Measurements from ENCODE around the gene GPRC5C.
A peak's percentile ranks its signal among the peaks of the same experiment; 100 is the strongest.

GPRC5C gene

GRCh38 chr17:74447628-74448159 is 15.8 kb downstream of the GPRC5C start:
- Mint-ChIP-seq H3K4me1 (ENCODE audit: low read depth) (peaks cover 48% of the 10 kb centered on the region), H3K27me3 (peaks cover 54% of the 10 kb centered on the region), H3K27ac (peak overlapping the region; percentile 50), H3K36me3 (ENCODE audit: low read depth) (no peaks in the 10 kb centered on the region), H3K9me3 (no peaks in the 10 kb centered on the region), H3K4me3 (no peak overlapping the region)
- intact Hi-C loops (cut with micrococcal nuclease), result no loop called here

DNA sequence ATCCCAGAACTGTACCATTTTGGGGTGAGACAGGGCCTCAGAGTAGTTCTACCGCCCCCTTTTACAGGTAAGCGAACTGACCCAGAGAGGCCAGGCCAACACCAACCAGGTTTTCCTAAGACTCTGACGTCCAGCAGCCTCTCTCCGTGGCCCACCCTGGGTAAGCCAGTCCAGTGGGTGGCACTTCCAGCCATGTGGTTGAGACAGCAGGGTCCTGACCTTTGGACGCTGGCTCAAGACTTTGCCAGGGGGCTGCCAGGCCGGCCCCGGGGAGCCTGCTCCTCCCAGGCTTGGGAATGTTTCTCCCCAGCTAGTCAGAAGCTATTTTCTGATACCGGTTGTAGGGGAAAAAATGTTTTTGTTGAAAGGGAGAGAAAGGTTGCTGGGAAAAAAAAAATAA is 16.9 kb downstream of the GPRC5C start:
- Mint-ChIP-seq H3K9me3 (no peaks in the 10 kb centered on the region), H3K36me3 (ENCODE audit: low read depth) (no peaks in the 10 kb centered on the region), H3K4me3 (no peak overlapping the region), H3K27ac (no peak overlapping the region), H3K4me1 (ENCODE audit: low read depth) (peaks cover 43% of the 10 kb centered on the region), H3K27me3 (peaks cover 60% of the 10 kb centered on the region)
- intact Hi-C loops (cut with micrococcal nuclease), result no loop called here

GRCh38 chr17:74449306-74449705 is 17.4 kb downstream of the GPRC5C start:
- no peak overlapping the region for H3K4me3 Mint-ChIP-seq
- H3K9me3 Mint-ChIP-seq, result no peaks in the 10 kb centered on the region
- peaks cover 54% of the 10 kb centered on the region for H3K27me3 Mint-ChIP-seq
- no peaks in the 10 kb centered on the region for H3K36me3 Mint-ChIP-seq (ENCODE audit: low read depth)
- intact Hi-C loops (cut with micrococcal nuclease), result no loop called here
- H3K27ac Mint-ChIP-seq, result peak overlapping the region; percentile 15
- H3K4me1 Mint-ChIP-seq (ENCODE audit: low read depth), result peaks cover 39% of the 10 kb centered on the region

DNA sequence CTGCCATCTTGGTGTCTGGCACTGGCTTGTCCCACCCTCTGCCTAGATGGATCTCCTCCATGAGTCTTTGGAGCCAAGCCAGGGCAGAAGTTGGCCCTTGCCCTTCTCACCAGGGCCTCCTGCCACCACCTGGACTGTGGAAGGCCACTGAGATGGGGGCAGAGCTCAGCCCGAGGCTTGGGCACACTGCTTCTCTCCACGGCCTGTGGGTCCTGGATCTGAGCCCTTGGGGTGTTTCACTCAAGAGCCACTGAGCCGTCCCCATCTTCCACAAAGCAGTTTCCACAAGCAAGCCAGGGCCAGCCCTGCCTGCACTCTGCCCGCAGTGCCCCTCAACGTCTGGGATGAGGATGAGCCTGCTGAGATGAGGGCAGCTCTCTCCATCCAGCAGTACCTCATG is 17.9 kb downstream of the GPRC5C start:
- Mint-ChIP-seq H3K27me3 (peaks cover 51% of the 10 kb centered on the region), H3K9me3 (no peaks in the 10 kb centered on the region), H3K27ac (peak overlapping the region; percentile 15), H3K4me3 (no peak overlapping the region), H3K4me1 (ENCODE audit: low read depth) (peaks cover 39% of the 10 kb centered on the region), H3K36me3 (ENCODE audit: low read depth) (no peaks in the 10 kb centered on the region)
- intact Hi-C loops (cut with micrococcal nuclease), result no loop called here

DNA sequence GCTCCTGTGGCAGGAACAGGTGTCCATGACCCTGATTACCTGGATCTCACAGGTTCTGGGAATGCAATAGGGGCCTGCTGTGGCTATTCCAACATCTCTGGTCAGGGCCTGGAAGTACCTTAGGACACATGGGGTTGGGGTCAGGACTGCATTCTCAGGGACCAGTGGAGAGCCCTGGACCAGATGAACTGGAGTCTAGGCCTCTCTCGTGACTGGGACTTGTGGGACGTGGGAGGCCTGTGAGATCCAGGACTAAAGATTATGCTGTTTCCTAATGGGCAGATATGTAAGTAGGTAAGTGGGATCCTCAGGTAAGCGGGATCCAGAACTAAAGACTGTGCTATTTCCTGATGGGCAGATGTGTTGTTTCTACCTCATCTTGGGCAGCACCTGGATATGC is 18.3 kb downstream of the GPRC5C start:
- Mint-ChIP-seq H3K4me1 (ENCODE audit: low read depth) (peaks cover 39% of the 10 kb centered on the region), H3K27ac (peak overlapping the region; percentile 15), H3K4me3 (no peak overlapping the region), H3K36me3 (ENCODE audit: low read depth) (no peaks in the 10 kb centered on the region), H3K9me3 (no peaks in the 10 kb centered on the region), H3K27me3 (peaks cover 49% of the 10 kb centered on the region)
- intact Hi-C loops (cut with micrococcal nuclease), result no loop called here

DNA sequence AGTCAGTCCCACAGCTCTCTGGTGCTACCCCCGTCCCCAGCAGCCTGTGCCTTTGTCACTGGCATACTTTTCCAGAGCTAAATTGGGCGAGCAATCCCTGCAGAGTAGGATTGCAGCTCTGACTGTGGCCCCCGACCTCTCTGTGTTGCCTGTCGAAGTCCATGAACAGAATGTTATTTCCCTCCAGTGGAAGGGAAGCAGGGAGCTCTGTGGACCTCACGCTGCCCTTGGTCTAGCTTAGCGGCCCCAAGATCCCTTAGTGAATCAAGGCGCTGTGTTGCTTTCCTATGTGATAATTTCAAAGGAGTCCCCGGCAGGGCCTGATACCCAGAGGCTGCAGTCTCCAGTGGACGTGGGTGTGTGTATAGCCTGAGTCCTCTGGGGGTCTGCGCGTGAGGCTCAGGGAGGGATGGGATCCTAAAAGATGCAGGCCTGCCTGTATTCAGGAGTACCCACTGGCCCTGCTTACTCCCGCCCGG is 19.1 kb downstream of the GPRC5C start:
- peaks cover 42% of the 10 kb centered on the region for H3K27me3 Mint-ChIP-seq
- H3K9me3 Mint-ChIP-seq, result no peaks in the 10 kb centered on the region
- H3K4me1 Mint-ChIP-seq (ENCODE audit: low read depth), result peaks cover 34% of the 10 kb centered on the region
- intact Hi-C loops (cut with micrococcal nuclease), result no loop called here
- H3K36me3 Mint-ChIP-seq (ENCODE audit: low read depth), result no peaks in the 10 kb centered on the region
- no peak overlapping the region for H3K27ac Mint-ChIP-seq
- H3K4me3 Mint-ChIP-seq, result no peak overlapping the region

DNA sequence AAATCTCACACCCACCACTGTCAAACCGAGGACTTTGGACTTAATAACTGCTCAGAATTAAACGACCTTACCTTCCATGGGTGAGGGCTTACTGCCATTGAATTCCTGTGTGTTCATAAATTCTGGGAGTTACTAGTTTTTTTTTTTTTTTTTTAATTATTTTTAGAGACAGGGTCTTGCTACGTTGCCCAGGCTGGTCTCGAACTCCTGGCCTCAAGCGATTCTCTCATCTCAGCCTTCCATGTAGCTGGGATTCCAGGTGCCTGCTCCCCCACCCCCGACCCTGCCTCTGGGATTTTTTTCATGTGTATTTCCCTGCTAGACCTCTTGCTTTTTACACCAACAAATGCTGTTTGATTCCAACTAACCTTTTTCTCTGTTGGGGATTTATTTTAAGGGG is 19.7 kb downstream of the GPRC5C start:
- Mint-ChIP-seq H3K27me3 (peaks cover 36% of the 10 kb centered on the region), H3K4me1 (ENCODE audit: low read depth) (peaks cover 28% of the 10 kb centered on the region), H3K4me3 (no peak overlapping the region), H3K27ac (no peak overlapping the region), H3K36me3 (ENCODE audit: low read depth) (no peaks in the 10 kb centered on the region), H3K9me3 (no peaks in the 10 kb centered on the region)
- intact Hi-C loops (cut with micrococcal nuclease), result no loop called here

- Mint-ChIP-seq H3K27ac (peak overlapping the region; percentile 54), H3K27me3 (peaks cover 30% of the 10 kb centered on the region), H3K36me3 (ENCODE audit: low read depth) (no peaks in the 10 kb centered on the region), H3K4me3 (no peak overlapping the region), H3K9me3 (no peaks in the 10 kb centered on the region), H3K4me1 (ENCODE audit: low read depth) (peaks cover 27% of the 10 kb centered on the region)
- intact Hi-C loops (cut with micrococcal nuclease), result no loop called here
These were observed 20.3 kb downstream of the GPRC5C start for GRCh38 chr17:74452033-74452840.

GRCh38 chr17:74452841-74453661 is 21.2 kb downstream of the GPRC5C start:
- peak overlapping the region; percentile 54 for H3K27ac Mint-ChIP-seq
- intact Hi-C loops (cut with micrococcal nuclease), result no loop called here
- no peaks in the 10 kb centered on the region for H3K36me3 Mint-ChIP-seq (ENCODE audit: low read depth)

GRCh38 chr17:74453665-74454196 is 21.8 kb downstream of the GPRC5C start:
- H3K4me3 Mint-ChIP-seq, result peak overlapping the region; percentile 60

More at GRCh38 chr17:74452841-74453661, 21.2 kb downstream of the GPRC5C start:
- no peaks in the 10 kb centered on the region for H3K9me3 Mint-ChIP-seq
- H3K4me3 Mint-ChIP-seq, result peak overlapping the region; percentile 60
- peaks cover 26% of the 10 kb centered on the region for H3K27me3 Mint-ChIP-seq
- peaks cover 30% of the 10 kb centered on the region for H3K4me1 Mint-ChIP-seq (ENCODE audit: low read depth)

DNA sequence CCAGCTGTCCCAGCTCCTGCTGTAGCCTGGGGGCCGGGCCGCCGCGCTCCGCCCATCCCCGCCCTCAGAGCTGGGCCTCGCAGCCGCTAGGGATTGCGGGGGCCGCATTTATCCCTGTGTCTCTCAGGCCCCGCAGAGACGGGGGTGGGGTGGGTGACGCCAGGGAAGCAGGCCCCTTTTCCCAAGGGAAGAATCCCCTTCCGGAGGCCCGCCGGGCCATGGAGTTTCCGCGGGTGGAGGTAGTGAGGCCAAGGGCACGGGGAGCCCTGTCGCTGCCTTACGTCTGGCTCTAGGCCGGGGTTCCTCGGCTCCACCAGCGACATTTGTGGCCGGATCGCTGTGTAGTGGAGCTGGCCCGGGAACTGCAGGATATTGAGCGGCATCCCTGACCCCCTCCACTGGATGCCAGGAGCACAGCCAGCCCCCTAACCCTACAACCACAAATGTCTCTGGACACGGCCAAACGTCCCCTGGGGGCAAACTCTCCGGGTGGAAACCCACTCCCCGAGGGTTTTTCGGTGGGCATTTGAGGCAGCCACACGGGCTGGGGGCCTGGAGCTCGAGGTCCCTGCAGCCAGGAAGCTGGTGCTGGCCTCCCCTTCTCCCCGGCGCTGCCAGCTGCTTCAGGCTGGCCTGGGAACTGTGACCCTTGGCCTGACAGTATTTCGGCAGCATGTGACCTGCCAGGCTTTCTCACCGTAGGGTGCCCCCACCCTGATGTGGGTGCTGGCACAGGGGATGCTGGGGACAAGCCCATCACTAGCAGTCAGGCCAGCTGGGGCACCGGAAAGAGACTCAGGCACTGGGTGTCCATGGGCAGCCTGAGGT is 22.5 kb downstream of the GPRC5C start:
- no peaks in the 10 kb centered on the region for H3K9me3 Mint-ChIP-seq
- H3K4me1 Mint-ChIP-seq (ENCODE audit: low read depth), result peaks cover 40% of the 10 kb centered on the region
- peak overlapping the region; percentile 55 for H3K27ac Mint-ChIP-seq
- H3K4me3 Mint-ChIP-seq, result peak overlapping the region; percentile 44
- no peaks in the 10 kb centered on the region for H3K36me3 Mint-ChIP-seq (ENCODE audit: low read depth)
- peaks cover 27% of the 10 kb centered on the region for H3K27me3 Mint-ChIP-seq
- intact Hi-C loops (cut with micrococcal nuclease), result loop anchor here (2.0 to 5.0 kb wide), 2 partner anchors 38 to 78 kb away; no protein-coding TSS in a partner anchor

More at GRCh38 chr17:74453665-74454196, 21.8 kb downstream of the GPRC5C start:
- Mint-ChIP-seq H3K36me3 (ENCODE audit: low read depth) (no peaks in the 10 kb centered on the region), H3K27me3 (peaks cover 27% of the 10 kb centered on the region), H3K27ac (peak overlapping the region; percentile 54), H3K9me3 (no peaks in the 10 kb centered on the region), H3K4me1 (ENCODE audit: low read depth) (peaks cover 37% of the 10 kb centered on the region)
- intact Hi-C loops (cut with micrococcal nuclease), result loop anchor here (2.0 kb wide), 1 partner anchor 79 kb away; no protein-coding TSS in a partner anchor

DNA sequence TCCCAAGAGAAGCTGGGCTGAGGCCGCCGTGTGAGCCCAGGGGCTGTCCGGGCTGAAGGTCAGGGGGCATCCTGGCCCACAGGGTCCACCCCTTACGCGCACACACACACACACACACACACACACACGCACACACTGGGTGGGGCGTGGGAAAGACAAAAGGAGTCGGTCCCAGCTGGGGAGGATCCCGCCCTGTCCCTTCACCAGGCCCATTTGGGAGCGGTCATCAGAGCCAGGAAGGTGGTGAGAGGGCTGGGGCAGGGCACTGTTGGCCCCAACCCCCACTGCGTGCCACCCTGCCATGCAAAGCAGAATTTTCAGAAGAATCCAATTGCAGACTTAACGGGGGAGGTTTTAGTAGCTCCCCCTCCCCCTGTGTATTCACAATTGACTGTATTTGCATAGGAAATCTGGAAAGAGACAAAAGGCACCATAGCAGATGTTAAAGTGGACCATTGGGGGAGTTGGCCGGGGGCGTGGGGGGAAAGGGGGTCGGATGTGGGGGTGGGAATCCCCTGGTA is 23.2 kb downstream of the GPRC5C start:
- Mint-ChIP-seq H3K27me3 (peaks cover 25% of the 10 kb centered on the region), H3K4me1 (ENCODE audit: low read depth) (peaks cover 42% of the 10 kb centered on the region), H3K27ac (peak overlapping the region; percentile 55), H3K4me3 (no peak overlapping the region), H3K36me3 (ENCODE audit: low read depth) (no peaks in the 10 kb centered on the region), H3K9me3 (no peaks in the 10 kb centered on the region)
- intact Hi-C loops (cut with micrococcal nuclease), result loop anchor here (2.0 to 5.0 kb wide), 2 partner anchors 37 to 78 kb away; no protein-coding TSS in a partner anchor

DNA sequence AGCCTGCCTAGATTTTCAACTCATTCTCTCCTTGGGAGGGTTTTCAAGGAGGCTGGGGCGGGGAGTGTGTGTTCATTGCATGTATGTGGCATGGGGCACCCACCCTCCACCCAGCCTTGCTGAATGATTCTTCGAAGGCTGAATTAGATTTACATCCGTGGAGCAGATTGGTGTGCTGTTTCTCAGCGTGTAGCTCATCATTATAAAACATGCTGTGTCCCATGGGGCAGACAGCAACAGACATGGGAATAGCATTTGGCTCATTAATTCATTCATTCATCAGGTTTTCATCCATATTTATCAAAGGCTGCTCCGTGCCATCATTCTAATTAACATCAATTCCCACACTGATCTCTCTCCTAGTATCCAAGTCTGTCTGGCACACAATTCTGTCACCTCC is 23.9 kb downstream of the GPRC5C start:
- Mint-ChIP-seq H3K9me3 (no peaks in the 10 kb centered on the region), H3K4me1 (ENCODE audit: low read depth) (peaks cover 45% of the 10 kb centered on the region), H3K4me3 (no peak overlapping the region), H3K27me3 (peaks cover 26% of the 10 kb centered on the region), H3K36me3 (ENCODE audit: low read depth) (no peaks in the 10 kb centered on the region), H3K27ac (no peak overlapping the region)
- intact Hi-C loops (cut with micrococcal nuclease), result loop anchor here (2.0 to 5.0 kb wide), 2 partner anchors 36 to 77 kb away; no protein-coding TSS in a partner anchor
